HAP-1 (cell line): ENCODE data around the gene GALNT9.

Source experiments
- DNase-seq, 2 experiments: peaks; one replicate each; pipeline ENCODE4 v3.0.0-alpha.2; 2016 to 2020; ENCODE audit warnings: low spot score in 2 of 2
- H3K27me3 ChIP-seq: fragments of 250-450 bp; sonication (Bioruptor Pico); 2 replicates; pipeline ENCODE4 v1.5.1; 2020; ENCODE audit warnings: low read depth, mild to moderate bottlenecking, moderate library complexity
- H3K36me3 ChIP-seq: fragments of 250-450 bp; sonication (Bioruptor Pico); replicated peaks from 2 replicates; pipeline ENCODE4 v1.5.1; 2020; ENCODE audit warnings: mild to moderate bottlenecking
- H3K4me1 ChIP-seq: fragments of 250-450 bp; sonication (Bioruptor Pico); 2 replicates; pipeline ENCODE4 v1.5.1; 2020; ENCODE audit warnings: mild to moderate bottlenecking
- H3K4me3 ChIP-seq: fragments of 250-450 bp; sonication (Bioruptor Pico); 2 replicates; pipeline ENCODE4 v1.5.1; 2020; ENCODE audit warnings: mild to moderate bottlenecking, moderate library complexity
- H3K9me3 ChIP-seq: fragments of 250-450 bp; sonication (Bioruptor Pico); 2 replicates; pipeline ENCODE4 v1.5.1; 2020; ENCODE audit warnings: mild to moderate bottlenecking, moderate library complexity
- in situ Hi-C: fragments of 300-500 bp; cut with MboI; formaldehyde crosslinking; loops from 3 replicates; pipeline ENCODE4 v1.14.3; 2020; ENCODE audit warnings: low sequenced_read_pairs, inconsistent platforms, mixed read lengths

Gene GALNT9

GRCh38 chr12:132237772-132238487 lies 91.5 kb downstream of the GALNT9 start:
- Histone ChIP-seq H3K4me1 (no peaks in the 10 kb centered on the region), H3K36me3 (no peaks in the 10 kb centered on the region), H3K27me3 (peaks cover 6% of the 10 kb centered on the region; the same call in 1 of the 2 replicates), H3K9me3 (no peaks in the 10 kb centered on the region), H3K4me3 (no peak overlapping the region)
- in situ Hi-C loops = no loop called here
- no peak for DNase-seq

DNA sequence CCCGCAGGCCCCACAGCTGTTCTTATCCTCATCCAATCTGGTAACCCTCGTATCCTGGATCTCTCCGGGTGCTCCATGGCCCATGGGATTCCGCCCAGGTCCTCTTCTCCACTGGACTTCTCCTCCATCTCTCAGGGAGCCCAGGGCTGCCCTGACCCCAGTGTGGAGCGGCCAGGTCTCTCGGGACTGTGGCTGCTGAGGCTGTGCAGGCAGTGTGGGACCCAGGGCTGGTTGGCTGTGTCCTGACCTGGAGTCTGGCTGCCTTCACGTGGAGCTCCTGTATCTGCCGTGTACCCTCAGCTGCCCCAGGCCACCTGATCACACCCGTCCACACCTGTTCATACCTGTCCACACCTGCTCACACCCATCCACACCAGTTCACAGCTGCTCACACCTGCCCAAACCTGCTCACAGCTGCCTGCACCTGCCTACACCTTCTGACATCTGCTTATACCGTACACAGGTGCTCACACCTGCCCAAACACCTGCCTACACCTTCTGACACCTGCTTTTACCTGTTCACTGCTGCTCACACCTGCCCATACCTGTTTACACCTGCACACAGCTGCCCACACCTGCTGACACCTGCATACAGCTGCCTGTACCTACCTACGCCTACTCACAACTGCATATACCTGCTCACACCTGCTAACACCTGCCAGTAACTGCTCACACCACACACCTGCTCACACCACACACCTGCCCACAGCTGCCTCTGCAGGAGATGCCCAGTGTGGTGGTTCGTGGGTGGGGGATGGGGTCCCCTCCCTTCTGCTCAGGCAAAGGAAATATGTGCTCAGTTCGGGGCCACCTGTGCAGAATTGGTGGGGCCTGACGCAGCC lies 92.2 kb downstream of the GALNT9 start:
- Histone ChIP-seq H3K9me3 (no peaks in the 10 kb centered on the region), H3K27me3 (peaks cover 6% of the 10 kb centered on the region; the same call in 1 of the 2 replicates), H3K4me1 (no peaks in the 10 kb centered on the region), H3K36me3 (no peaks in the 10 kb centered on the region), H3K4me3 (no peak overlapping the region)
- DNase-seq = no peak
- in situ Hi-C loops = no loop called here

DNA sequence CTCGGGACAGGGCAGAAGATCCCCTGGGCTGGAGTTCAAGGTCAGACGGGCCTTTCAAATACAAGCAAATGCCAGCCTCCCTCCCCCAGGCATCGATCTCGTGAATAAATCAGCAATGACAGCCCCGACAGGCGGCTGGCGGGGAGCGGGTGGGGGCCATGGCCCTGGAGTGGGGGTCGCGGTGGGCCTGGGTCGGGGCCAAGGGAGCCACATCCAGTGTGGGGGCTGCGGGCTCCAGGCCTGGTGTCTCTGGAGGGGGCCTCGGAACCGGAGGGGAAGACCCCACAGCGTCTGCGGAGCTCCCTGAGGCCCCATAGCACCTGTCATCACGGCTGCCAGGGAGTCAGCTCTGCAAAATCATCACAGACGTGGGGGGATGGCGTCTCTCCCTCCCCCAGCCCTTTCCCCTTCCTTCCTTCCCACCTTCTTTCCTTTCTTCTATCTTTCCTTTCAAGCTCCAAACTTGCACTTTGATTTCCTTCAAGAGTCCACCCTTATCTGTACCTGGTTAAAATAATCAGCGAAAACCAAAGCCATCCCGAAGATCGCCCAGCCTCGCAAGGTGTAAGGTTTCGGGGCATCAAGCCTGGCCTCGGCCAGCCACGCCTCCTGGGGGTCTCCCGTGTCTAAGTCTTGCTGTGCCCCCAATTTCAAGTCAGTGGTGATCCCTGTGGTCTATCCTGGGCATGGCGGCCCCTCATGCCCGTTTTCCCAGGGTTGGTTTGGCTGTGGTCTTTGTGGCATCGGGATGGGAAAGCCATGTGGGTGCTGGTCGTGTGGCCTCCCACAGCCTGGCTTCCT lies 93.1 kb downstream of the GALNT9 start:
- DNase-seq = no peak
- H3K27me3 ChIP-seq = peaks cover 6% of the 10 kb centered on the region; the same call in 1 of the 2 replicates
- in situ Hi-C loops = no loop called here
- no peaks in the 10 kb centered on the region for H3K9me3 ChIP-seq
- no peaks in the 10 kb centered on the region for H3K36me3 ChIP-seq
- no peaks in the 10 kb centered on the region for H3K4me1 ChIP-seq
- H3K4me3 ChIP-seq = no peak overlapping the region

- no peaks in the 10 kb centered on the region for H3K36me3 ChIP-seq
- peaks cover 6% of the 10 kb centered on the region; the same call in 1 of the 2 replicates for H3K27me3 ChIP-seq
- in situ Hi-C loops = no loop called here
- H3K4me1 ChIP-seq = no peaks in the 10 kb centered on the region
- DNase-seq = no peak
- H3K4me3 ChIP-seq = no peak overlapping the region
- H3K9me3 ChIP-seq = no peaks in the 10 kb centered on the region
Observed at GRCh38 chr12:132235116-132235820, 94.1 kb downstream of the GALNT9 start.

DNA sequence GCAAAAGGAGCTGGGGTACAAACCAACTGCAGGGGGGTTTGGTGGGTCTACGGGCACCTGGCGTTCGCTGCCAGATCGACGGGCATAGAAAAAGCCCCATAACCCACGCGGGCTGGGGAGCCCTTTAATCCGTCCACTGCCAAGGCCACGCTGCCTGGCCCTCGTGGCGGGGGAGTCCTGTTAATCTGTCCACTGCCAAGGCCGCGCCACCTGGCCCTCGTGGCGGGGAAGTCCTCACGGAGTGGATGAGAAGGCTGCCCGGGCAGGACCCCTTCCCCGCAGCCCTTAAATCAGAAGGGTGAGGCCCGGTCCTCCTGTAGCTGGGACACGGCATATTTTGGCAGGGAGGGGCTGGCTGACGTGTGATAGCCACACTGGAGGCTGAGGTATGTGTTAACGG lies 99.0 kb downstream of the GALNT9 start:
- DNase-seq = no peak
- no peaks in the 10 kb centered on the region for H3K36me3 ChIP-seq
- H3K4me1 ChIP-seq = no peaks in the 10 kb centered on the region
- peaks cover 24% of the 10 kb centered on the region for H3K27me3 ChIP-seq
- in situ Hi-C loops = no loop called here
- no peaks in the 10 kb centered on the region for H3K9me3 ChIP-seq
- no peak overlapping the region for H3K4me3 ChIP-seq

DNA sequence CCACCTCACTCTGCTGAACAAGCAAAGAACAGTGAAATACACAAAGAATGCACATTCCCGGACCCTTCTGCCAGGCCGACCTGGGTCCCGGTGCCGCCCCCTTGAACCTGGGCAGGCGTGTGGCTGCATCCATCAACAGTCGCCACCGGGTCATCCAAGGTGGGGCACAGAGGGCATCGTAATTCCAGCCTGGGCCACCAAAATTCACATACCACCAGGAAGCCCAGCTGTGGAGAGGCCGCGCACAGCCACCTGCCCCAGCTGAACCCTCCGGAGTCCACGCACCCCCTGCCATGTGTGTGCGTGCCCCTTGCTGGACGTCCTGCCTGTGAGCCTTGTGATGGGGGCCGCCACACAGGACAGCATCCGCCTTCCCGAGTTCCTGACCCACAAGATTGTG lies 99.5 kb downstream of the GALNT9 start:
- Histone ChIP-seq H3K4me1 (no peaks in the 10 kb centered on the region), H3K27me3 (peaks cover 24% of the 10 kb centered on the region), H3K4me3 (no peak overlapping the region), H3K9me3 (no peaks in the 10 kb centered on the region), H3K36me3 (no peaks in the 10 kb centered on the region)
- no peak for DNase-seq
- in situ Hi-C loops = no loop called here

- no peaks in the 10 kb centered on the region for H3K36me3 ChIP-seq
- in situ Hi-C loops = no loop called here
- DNase-seq = no peak
- H3K4me3 ChIP-seq = no peak overlapping the region
- peaks cover 24% of the 10 kb centered on the region for H3K27me3 ChIP-seq
- no peaks in the 10 kb centered on the region for H3K4me1 ChIP-seq
- no peaks in the 10 kb centered on the region for H3K9me3 ChIP-seq
Observed at GRCh38 chr12:132229193-132229760, 100.1 kb downstream of the GALNT9 start.

DNA sequence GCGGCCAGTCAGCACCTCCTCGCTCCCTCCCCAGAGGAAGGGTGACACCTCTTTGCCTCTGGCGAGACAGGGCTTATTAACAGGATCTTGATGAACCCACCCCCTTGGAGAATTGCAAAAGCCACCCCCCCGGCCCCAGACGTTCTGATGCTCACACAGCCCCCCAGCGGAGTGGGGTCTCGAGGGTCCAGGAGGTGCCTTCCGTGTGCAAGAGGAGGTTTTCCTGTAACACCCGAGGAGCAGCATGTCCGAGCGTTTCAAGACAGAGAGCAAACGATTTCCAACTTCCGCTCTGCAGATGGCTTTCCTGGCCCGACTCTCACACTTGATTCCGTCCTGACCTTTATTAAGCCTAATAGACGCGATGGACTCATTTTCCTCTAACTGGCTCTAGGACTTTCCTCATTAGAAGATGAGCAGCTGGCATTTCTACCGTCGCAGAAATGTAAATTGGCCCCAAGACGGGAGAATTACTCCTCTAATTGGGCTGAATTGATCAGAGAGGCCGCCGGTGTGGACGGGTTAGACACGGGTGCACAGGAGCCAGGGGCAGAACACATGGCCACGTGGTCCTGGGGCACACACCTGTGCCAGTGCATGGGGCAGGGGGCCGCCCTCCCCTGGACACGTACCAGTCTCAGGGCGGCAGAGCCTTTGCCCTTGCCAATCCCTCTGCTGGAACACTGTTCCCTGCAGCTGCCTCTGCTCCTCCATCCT lies 100.8 kb downstream of the GALNT9 start:
- in situ Hi-C loops = no loop called here
- Histone ChIP-seq H3K9me3 (no peaks in the 10 kb centered on the region), H3K27me3 (peaks cover 24% of the 10 kb centered on the region), H3K36me3 (no peaks in the 10 kb centered on the region), H3K4me3 (no peak overlapping the region), H3K4me1 (no peaks in the 10 kb centered on the region)
- no peak for DNase-seq

GRCh38 chr12:132227782-132228475 lies 101.5 kb downstream of the GALNT9 start:
- Histone ChIP-seq H3K4me1 (no peaks in the 10 kb centered on the region), H3K4me3 (no peak overlapping the region), H3K27me3 (peaks cover 24% of the 10 kb centered on the region), H3K9me3 (no peaks in the 10 kb centered on the region), H3K36me3 (no peaks in the 10 kb centered on the region)
- DNase-seq = no peak
- in situ Hi-C loops = no loop called here

- Histone ChIP-seq H3K9me3 (no peaks in the 10 kb centered on the region), H3K4me3 (no peak overlapping the region), H3K27me3 (peaks cover 24% of the 10 kb centered on the region), H3K36me3 (no peaks in the 10 kb centered on the region), H3K4me1 (no peaks in the 10 kb centered on the region)
- DNase-seq = no peak
- in situ Hi-C loops = no loop called here
Observed at GRCh38 chr12:132227118-132227517, 102.3 kb downstream of the GALNT9 start.

- no peak overlapping the region for H3K4me3 ChIP-seq
- no peaks in the 10 kb centered on the region for H3K36me3 ChIP-seq
- DNase-seq = no peak
- no peaks in the 10 kb centered on the region for H3K9me3 ChIP-seq
- peaks cover 24% of the 10 kb centered on the region for H3K27me3 ChIP-seq
- H3K4me1 ChIP-seq = no peaks in the 10 kb centered on the region
- in situ Hi-C loops = no loop called here
Observed at GRCh38 chr12:132226604-132227003, 102.8 kb downstream of the GALNT9 start.

DNA sequence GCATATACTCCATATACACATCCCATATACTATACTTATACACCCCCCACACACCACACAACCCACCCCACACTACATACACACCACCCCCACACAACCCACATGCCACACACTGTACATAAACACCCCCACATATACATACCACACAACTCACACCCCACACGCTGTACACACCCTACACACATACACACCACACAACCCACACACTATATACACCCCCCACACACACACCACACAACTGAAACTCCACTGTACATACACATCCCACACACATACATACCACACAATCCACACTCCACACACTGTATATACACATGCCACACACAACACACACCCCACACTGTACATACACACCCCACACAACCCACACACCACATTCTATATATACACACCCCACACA lies 104.2 kb downstream of the GALNT9 start:
- in situ Hi-C loops = no loop called here
- no peaks in the 10 kb centered on the region for H3K9me3 ChIP-seq
- no peaks in the 10 kb centered on the region for H3K4me1 ChIP-seq
- H3K36me3 ChIP-seq = no peaks in the 10 kb centered on the region
- DNase-seq = no peak
- H3K4me3 ChIP-seq = no peak overlapping the region
- peaks cover 26% of the 10 kb centered on the region for H3K27me3 ChIP-seq
